DOHH2 (cell line): ENCODE results near the gene IFT43.
A peak's percentile ranks its signal among the peaks of the same experiment; 100 is the strongest.

Experiments
- H3F3A ChIP-seq: fragments of 200-600 bp; sonication (generic), shearing (Covaris generic); 2 replicates; pipeline ENCODE4 v1.6.0; 2016; ENCODE audit warnings: antibody characterized with exemption, mild to moderate bottlenecking; ENCODE audit not compliant: control insufficient read depth, insufficient read depth
- H3K27ac ChIP-seq: fragments of 200-600 bp; sonication (generic); 2 replicates; pipeline ENCODE4 v1.5.1; 2014; ENCODE audit warnings: low read depth, mild to moderate bottlenecking, low read length, moderate library complexity
- H3K27me3 ChIP-seq: fragments of 200-600 bp; sonication (generic); 2 replicates; pipeline ENCODE4 v1.6.1; 2014; ENCODE audit warnings: mild to moderate bottlenecking, low read length, mixed read lengths; ENCODE audit not compliant: control insufficient read depth
- H3K36me3 ChIP-seq: fragments of 200-600 bp; sonication (generic); 2 replicates; pipeline ENCODE4 v1.6.1; 2014; ENCODE audit warnings: mild to moderate bottlenecking, low read length, moderate library complexity, mixed read lengths; ENCODE audit not compliant: control insufficient read depth
- H3K4me1 ChIP-seq: fragments of 200-600 bp; sonication (generic); 2 replicates; pipeline ENCODE4 v1.6.1; 2014; ENCODE audit warnings: mild to moderate bottlenecking, low read length, mixed read lengths; ENCODE audit not compliant: control insufficient read depth
- H3K4me2 ChIP-seq: fragments of 200-600 bp; sonication (generic); 2 replicates; pipeline ENCODE4 v1.6.0; 2014; ENCODE audit warnings: mild to moderate bottlenecking, low read length, moderate library complexity
- H3K4me3 ChIP-seq: fragments of 200-600 bp; sonication (generic); 2 replicates; pipeline ENCODE4 v1.5.1; 2014; ENCODE audit warnings: mild to moderate bottlenecking, low read length, mixed read lengths
- H3K79me2 ChIP-seq: fragments of 200-600 bp; sonication (generic); 2 replicates; pipeline ENCODE4 v1.6.1; 2014; ENCODE audit warnings: mild to moderate bottlenecking, low read length, mixed read lengths; ENCODE audit not compliant: control insufficient read depth
- H3K9me2 ChIP-seq: fragments of 200-600 bp; sonication (generic); replicated peaks from 2 replicates; pipeline ENCODE4 v1.6.1; 2014; ENCODE audit warnings: mild to moderate bottlenecking, low read length, mixed read lengths; ENCODE audit not compliant: control insufficient read depth
- H3K9me3 ChIP-seq: fragments of 200-600 bp; sonication (generic); 2 replicates; pipeline ENCODE4 v1.6.1; 2014; ENCODE audit warnings: antibody characterized with exemption, low read length, mixed read lengths; ENCODE audit not compliant: control insufficient read depth, insufficient read depth
- H4K20me1 ChIP-seq: fragments of 200-600 bp; sonication (generic); 2 replicates; pipeline ENCODE4 v1.6.0; 2014; ENCODE audit warnings: low read depth, mild to moderate bottlenecking, antibody characterized with exemption, low read length, moderate library complexity; ENCODE audit not compliant: control insufficient read depth, insufficient read depth
- CTCF ChIP-seq: fragments of 200-600 bp; sonication (generic); IDR thresholded peaks from one replicate; pipeline ENCODE4 v1.5.1; 2014; ENCODE audit warnings: antibody characterized with exemption, mild to moderate bottlenecking, low read depth, low read length; ENCODE audit not compliant: poor library complexity, severe bottlenecking
- EZH2phosphoT487 ChIP-seq: fragments of 200-600 bp; sonication (generic); IDR thresholded peaks from 2 replicates; pipeline ENCODE4 v1.6.1; 2017; ENCODE audit warnings: borderline replicate concordance, mild to moderate bottlenecking, antibody characterized with exemption, low read length, moderate library complexity, mixed read lengths

The IFT43 gene

GRCh38 chr14:76090616-76091391, 105.2 kb downstream of the IFT43 start:
- Histone ChIP-seq H3K27ac (no peak overlapping the region), H3K9me3 (no peaks in the 10 kb centered on the region)
- TF ChIP-seq CTCF: peak; percentile 18
- no peak for TF ChIP-seq EZH2phosphoT487

GRCh38 chr14:76093077-76093476, 107.5 kb downstream of the IFT43 start:
- TF ChIP-seq EZH2phosphoT487 (no peak), CTCF (no peak)
- Histone ChIP-seq H3K27me3 (peaks cover 2% of the 10 kb centered on the region; the same call in 1 of the 2 replicates), H3K4me3 (no peak overlapping the region), H3K79me2 (no peaks in the 10 kb centered on the region), H4K20me1 (no peaks in the 10 kb centered on the region), H3K9me3 (no peaks in the 10 kb centered on the region), H3K4me1 (no peaks in the 10 kb centered on the region), H3K4me2 (no peak overlapping the region), H3K27ac (no peak overlapping the region), H3K36me3 (no peaks in the 10 kb centered on the region), H3K9me2 (no peaks in the 10 kb centered on the region), H3F3A (no peaks in the 10 kb centered on the region)

More at GRCh38 chr14:76090616-76091391, 105.2 kb downstream of the IFT43 start:
- peaks cover 2% of the 10 kb centered on the region; the same call in 1 of the 2 replicates for H3K27me3 ChIP-seq
- H3F3A ChIP-seq: no peaks in the 10 kb centered on the region
- H3K4me3 ChIP-seq: no peak overlapping the region
- no peaks in the 10 kb centered on the region for H3K4me1 ChIP-seq
- no peaks in the 10 kb centered on the region for H4K20me1 ChIP-seq
- no peaks in the 10 kb centered on the region for H3K9me2 ChIP-seq
- H3K36me3 ChIP-seq: no peaks in the 10 kb centered on the region
- no peak overlapping the region for H3K4me2 ChIP-seq
- no peaks in the 10 kb centered on the region for H3K79me2 ChIP-seq

- Histone ChIP-seq H3K36me3 (no peaks in the 10 kb centered on the region), H3K27me3 (peaks cover 2% of the 10 kb centered on the region; the same call in 1 of the 2 replicates), H4K20me1 (no peaks in the 10 kb centered on the region), H3K9me2 (no peaks in the 10 kb centered on the region), H3F3A (no peaks in the 10 kb centered on the region), H3K9me3 (no peaks in the 10 kb centered on the region), H3K79me2 (no peaks in the 10 kb centered on the region), H3K27ac (no peak overlapping the region), H3K4me3 (no peak overlapping the region), H3K4me2 (no peak overlapping the region), H3K4me1 (no peaks in the 10 kb centered on the region)
- TF ChIP-seq EZH2phosphoT487 (no peak), CTCF (no peak)
Observed at GRCh38 chr14:76096257-76096656, 110.7 kb downstream of the IFT43 start.
